Neural progenitor cell (in vitro differentiated cells): ENCODE data around the gene SMTNL1. TPM values are rescaled to one million over a fixed set of nuclear protein-coding genes. Genes with fewer than 3 reads are reported as not detected.

Source experiments
- DNase-seq: peaks from one replicate; pipeline ENCODE4 v3.0.0-alpha.2; 2016; ENCODE audit warnings: low spot score
- H2AFZ ChIP-seq: fragments of 200-600 bp; sonication (generic); replicated peaks from 2 replicates; pipeline ENCODE4 v1.6.1; 2016; ENCODE audit warnings: antibody characterized with exemption
- H3F3A ChIP-seq: fragments of 200-600 bp; sonication (generic); 2 replicates; pipeline ENCODE4 v1.6.1; 2016; ENCODE audit warnings: antibody characterized with exemption, low read depth
- H3K27ac ChIP-seq: fragments of 200-600 bp; sonication (generic); 2 replicates; pipeline ENCODE4 v1.5.1; 2016; ENCODE audit warnings: mild to moderate bottlenecking
- H3K27me3 ChIP-seq: fragments of 200-600 bp; sonication (generic); 2 replicates; pipeline ENCODE4 v1.6.1; 2016; ENCODE audit warnings: mild to moderate bottlenecking, moderate library complexity
- H3K36me3 ChIP-seq: fragments of 200-600 bp; sonication (generic); 2 replicates; pipeline ENCODE4 v1.5.1; 2016
- H3K4me1 ChIP-seq: fragments of 200-600 bp; sonication (generic); 2 replicates; pipeline ENCODE4 v1.6.1; 2016; ENCODE audit warnings: mixed run types
- H3K4me2 ChIP-seq: fragments of 200-600 bp; sonication (generic); 2 replicates; pipeline ENCODE4 v1.6.1; 2016
- H3K4me3 ChIP-seq: fragments of 200-600 bp; sonication (generic); 2 replicates; pipeline ENCODE4 v1.5.1; 2016
- H3K79me2 ChIP-seq: fragments of 200-600 bp; sonication (generic); 2 replicates; pipeline ENCODE4 v1.6.1; 2016; ENCODE audit warnings: low read depth
- H3K9ac ChIP-seq: fragments of 200-600 bp; sonication (generic); 2 replicates; pipeline ENCODE4 v1.6.1; 2016
- H3K9me3 ChIP-seq: fragments of 200-600 bp; sonication (generic); 2 replicates; pipeline ENCODE4 v1.5.1; 2016; ENCODE audit warnings: low read depth
- H4K20me1 ChIP-seq: fragments of 200-600 bp; sonication (generic); 2 replicates; pipeline ENCODE4 v1.6.1; 2016; ENCODE audit warnings: low read depth
- H3K27ac Mint-ChIP-seq: 3 replicates; pipeline ENCODE4 v1.8.0; 2021; ENCODE audit warnings: mixed read lengths
- H3K27me3 Mint-ChIP-seq: 2 replicates; pipeline ENCODE4 v1.8.0; 2022; ENCODE audit warnings: low read depth, mild to moderate bottlenecking, inconsistent platforms, moderate library complexity, mixed read lengths; ENCODE audit not compliant: insufficient read depth
- H3K36me3 Mint-ChIP-seq: 3 replicates; pipeline ENCODE4 v1.8.0; 2021; ENCODE audit warnings: mixed read lengths
- H3K4me1 Mint-ChIP-seq: 3 replicates; pipeline ENCODE4 v1.8.0; 2021; ENCODE audit warnings: mixed read lengths
- H3K4me3 Mint-ChIP-seq: 3 replicates; pipeline ENCODE4 v1.8.0; 2021; ENCODE audit warnings: mild to moderate bottlenecking, moderate library complexity, mixed read lengths
- H3K9me3 Mint-ChIP-seq: 3 replicates; pipeline ENCODE4 v1.8.0; 2020; ENCODE audit warnings: mixed read lengths
- EZH2 ChIP-seq: fragments of 200-600 bp; sonication (generic); IDR thresholded peaks from 2 replicates; pipeline ENCODE4 v1.6.1; 2017; ENCODE audit warnings: antibody characterized with exemption, mild to moderate bottlenecking, moderate library complexity
- EZH2phosphoT487 ChIP-seq: fragments of 200-600 bp; sonication (generic); IDR thresholded peaks from 2 replicates; pipeline ENCODE4 v1.6.1; 2017; ENCODE audit warnings: antibody characterized with exemption
- total RNA-seq: library from RNA; depleted of rRNA; stranded (reverse); fragments of >200 nt; gene quantifications from 2 replicates; pipeline ENCODE4 v1.2.3, GENCODE V29; 2015; ENCODE audit warnings: low replicate concordance
- TF ChIP-seq, protein P1 (sequence below): fragments of 200-600 bp; sonication (generic); IDR thresholded peaks from 2 replicates; pipeline ENCODE4 v1.5.1; 2017; ENCODE audit warnings: antibody characterized with exemption, mild to moderate bottlenecking

Gene SMTNL1
- total RNA-seq, 1 donor from 2014 or later = not detected

DNA sequence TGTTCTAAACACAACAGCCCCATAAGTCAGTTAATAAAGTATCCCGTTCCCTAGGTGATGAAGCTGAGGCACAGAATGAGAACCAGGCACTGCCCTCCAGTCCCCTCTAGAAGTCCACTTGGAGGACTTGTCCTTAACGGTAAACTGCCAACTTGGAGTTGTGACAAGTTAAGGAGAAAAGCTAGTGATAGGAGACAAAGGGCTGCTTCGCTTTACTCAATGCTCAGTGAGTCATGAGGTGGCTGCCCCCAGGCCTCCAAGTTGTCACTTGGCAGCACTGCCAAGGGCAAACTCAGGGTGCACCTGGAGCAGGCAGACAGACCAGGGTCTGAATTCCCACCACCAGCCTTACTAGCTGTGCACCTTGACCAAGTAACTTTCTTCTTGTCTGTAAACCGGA lies 35.4 kb upstream of the SMTNL1 start:
- Histone ChIP-seq H2AFZ (no peak overlapping the region), H3K9ac (no peak overlapping the region), H3K79me2 (no peaks in the 10 kb centered on the region), H3K4me2 (no peak overlapping the region), H3K27me3 (peaks cover 31% of the 10 kb centered on the region), H4K20me1 (peaks cover 11% of the 10 kb centered on the region), H3F3A (no peaks in the 10 kb centered on the region), H3K4me1 (no peaks in the 10 kb centered on the region), H3K4me3 (no peak overlapping the region), H3K36me3 (no peaks in the 10 kb centered on the region), H3K27ac (no peak overlapping the region), H3K9me3 (no peaks in the 10 kb centered on the region)
- peaks cover 25% of the 10 kb centered on the region for H3K27me3 Mint-ChIP-seq
- no peak overlapping the region for H3K4me3 Mint-ChIP-seq
- DNase-seq = no peak
- H3K36me3 Mint-ChIP-seq = no peaks in the 10 kb centered on the region
- no peak overlapping the region for H3K27ac Mint-ChIP-seq
- no peaks in the 10 kb centered on the region for H3K9me3 Mint-ChIP-seq
- TF ChIP-seq EZH2 (no peak), EZH2phosphoT487 (no peak)
- TF ChIP-seq, protein P1, sequence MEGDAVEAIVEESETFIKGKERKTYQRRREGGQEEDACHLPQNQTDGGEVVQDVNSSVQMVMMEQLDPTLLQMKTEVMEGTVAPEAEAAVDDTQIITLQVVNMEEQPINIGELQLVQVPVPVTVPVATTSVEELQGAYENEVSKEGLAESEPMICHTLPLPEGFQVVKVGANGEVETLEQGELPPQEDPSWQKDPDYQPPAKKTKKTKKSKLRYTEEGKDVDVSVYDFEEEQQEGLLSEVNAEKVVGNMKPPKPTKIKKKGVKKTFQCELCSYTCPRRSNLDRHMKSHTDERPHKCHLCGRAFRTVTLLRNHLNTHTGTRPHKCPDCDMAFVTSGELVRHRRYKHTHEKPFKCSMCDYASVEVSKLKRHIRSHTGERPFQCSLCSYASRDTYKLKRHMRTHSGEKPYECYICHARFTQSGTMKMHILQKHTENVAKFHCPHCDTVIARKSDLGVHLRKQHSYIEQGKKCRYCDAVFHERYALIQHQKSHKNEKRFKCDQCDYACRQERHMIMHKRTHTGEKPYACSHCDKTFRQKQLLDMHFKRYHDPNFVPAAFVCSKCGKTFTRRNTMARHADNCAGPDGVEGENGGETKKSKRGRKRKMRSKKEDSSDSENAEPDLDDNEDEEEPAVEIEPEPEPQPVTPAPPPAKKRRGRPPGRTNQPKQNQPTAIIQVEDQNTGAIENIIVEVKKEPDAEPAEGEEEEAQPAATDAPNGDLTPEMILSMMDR = no peak
- peaks cover 25% of the 10 kb centered on the region for H3K4me1 Mint-ChIP-seq

DNA sequence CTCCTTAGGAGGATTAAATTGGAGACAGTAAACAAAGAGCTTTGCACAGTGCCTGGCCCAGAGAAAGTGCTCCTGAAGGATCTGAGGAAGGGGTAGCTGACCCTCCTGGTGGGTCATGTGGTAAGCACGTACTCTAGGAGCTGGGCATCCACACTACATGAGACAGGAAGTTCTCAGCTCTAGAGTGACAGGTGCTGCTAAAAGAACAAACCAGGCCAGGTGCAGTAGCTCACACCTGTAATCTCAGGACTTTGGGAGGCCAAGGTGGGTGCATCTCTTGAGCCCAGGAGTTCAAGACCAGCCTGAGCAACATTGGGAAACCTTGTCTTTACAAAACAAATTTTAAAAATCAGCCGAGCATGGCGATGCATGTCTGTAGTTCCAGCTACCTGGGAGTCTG lies 35.0 kb upstream of the SMTNL1 start:
- Histone ChIP-seq H3K4me3 (no peak overlapping the region), H3K27me3 (peaks cover 30% of the 10 kb centered on the region), H3K4me1 (no peaks in the 10 kb centered on the region), H3K79me2 (no peaks in the 10 kb centered on the region), H3K27ac (no peak overlapping the region), H3K4me2 (no peak overlapping the region), H2AFZ (no peak overlapping the region), H3K9me3 (no peaks in the 10 kb centered on the region), H4K20me1 (peaks cover 11% of the 10 kb centered on the region), H3K9ac (no peak overlapping the region), H3F3A (no peaks in the 10 kb centered on the region), H3K36me3 (no peaks in the 10 kb centered on the region)
- no peaks in the 10 kb centered on the region for H3K36me3 Mint-ChIP-seq
- no peaks in the 10 kb centered on the region for H3K9me3 Mint-ChIP-seq
- no peak overlapping the region for H3K4me3 Mint-ChIP-seq
- peaks cover 24% of the 10 kb centered on the region for H3K27me3 Mint-ChIP-seq
- H3K27ac Mint-ChIP-seq = no peak overlapping the region
- no peak for DNase-seq
- H3K4me1 Mint-ChIP-seq = peaks cover 25% of the 10 kb centered on the region
- TF ChIP-seq, protein P1 = no peak
- TF ChIP-seq EZH2phosphoT487 (no peak), EZH2 (no peak)

DNA sequence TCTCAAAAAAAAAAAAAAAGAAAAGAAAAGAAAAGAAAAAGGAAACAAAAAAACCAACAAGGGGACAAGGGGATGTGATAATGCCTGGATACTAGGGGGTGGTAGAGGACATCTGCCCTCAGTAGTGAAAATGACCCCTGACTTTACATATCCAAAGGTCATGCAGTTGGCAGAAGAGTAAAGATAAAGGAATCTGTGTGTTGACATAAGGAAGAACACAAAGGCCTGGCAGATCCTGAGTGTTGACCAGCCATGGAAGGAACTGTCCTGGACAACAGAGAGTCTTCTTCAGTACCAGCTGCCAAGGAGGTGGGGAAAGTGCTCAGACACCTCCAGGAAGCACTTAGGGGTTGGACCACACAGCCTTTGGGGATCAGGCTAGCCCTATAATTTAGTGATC lies 34.5 kb upstream of the SMTNL1 start:
- Mint-ChIP-seq H3K36me3 (no peaks in the 10 kb centered on the region), H3K4me3 (no peak overlapping the region), H3K9me3 (no peaks in the 10 kb centered on the region), H3K27me3 (peaks cover 24% of the 10 kb centered on the region), H3K4me1 (peaks cover 25% of the 10 kb centered on the region), H3K27ac (peak overlapping the region; percentile 48)
- Histone ChIP-seq H3K4me3 (no peak overlapping the region), H3K9me3 (no peaks in the 10 kb centered on the region), H3K4me1 (no peaks in the 10 kb centered on the region), H3K27ac (no peak overlapping the region), H2AFZ (no peak overlapping the region), H3K27me3 (peaks cover 25% of the 10 kb centered on the region), H3K79me2 (no peaks in the 10 kb centered on the region), H3K9ac (no peak overlapping the region), H3K4me2 (no peak overlapping the region), H3F3A (no peaks in the 10 kb centered on the region), H4K20me1 (peaks cover 11% of the 10 kb centered on the region), H3K36me3 (no peaks in the 10 kb centered on the region)
- DNase-seq = no peak
- TF ChIP-seq EZH2phosphoT487 (no peak), EZH2 (no peak)
- TF ChIP-seq, protein P1 = no peak
